ENCODE measurements around the gene PDZRN3.
"Not testable (repeated sequence)": the region's sequence is repeated elsewhere in the genome, so short reads cannot be mapped to it uniquely, and the experiment has no call there.

The PDZRN3 gene

GRCh38 chr3:73469331-73469730 is 155.4 kb downstream of the PDZRN3 start:
- TF ChIP-seq CTCF (IDR thresholded peaks at IDR 0.05; ENCODE audit: unreplicated experiment in 3 of 3) = no peak
- H3K27ac Mint-ChIP-seq = no peak overlapping the region
- no peaks in the 10 kb centered on the region for H3K27me3 Mint-ChIP-seq (ENCODE audit: low read depth)
- H3K9me3 Mint-ChIP-seq = no peaks in the 10 kb centered on the region
- H3K36me3 Mint-ChIP-seq (ENCODE audit: low read depth) = no peaks in the 10 kb centered on the region
- no peak overlapping the region for H3K4me3 Mint-ChIP-seq
- H3K4me1 Mint-ChIP-seq = peaks cover 69% of the 10 kb centered on the region

- no peak for TF ChIP-seq CTCF (IDR thresholded peaks at IDR 0.05; ENCODE audit: unreplicated experiment in 3 of 3)
- no peaks in the 10 kb centered on the region for H3K27me3 Mint-ChIP-seq (ENCODE audit: low read depth)
- H3K9me3 Mint-ChIP-seq = no peaks in the 10 kb centered on the region
- H3K4me1 Mint-ChIP-seq = peaks cover 51% of the 10 kb centered on the region
- no peaks in the 10 kb centered on the region for H3K36me3 Mint-ChIP-seq (ENCODE audit: low read depth)
- peak overlapping the region; percentile 43 to 60 (median 60) for H3K27ac Mint-ChIP-seq
- H3K4me3 Mint-ChIP-seq = no peak overlapping the region
These were observed 157.5 kb downstream of the PDZRN3 start for GRCh38 chr3:73467211-73467610.

GRCh38 chr3:73465926-73466325 is 158.8 kb downstream of the PDZRN3 start:
- H3K36me3 Mint-ChIP-seq (ENCODE audit: low read depth) = no peaks in the 10 kb centered on the region
- H3K4me1 Mint-ChIP-seq = peaks cover 47% of the 10 kb centered on the region
- H3K27me3 Mint-ChIP-seq (ENCODE audit: low read depth) = no peaks in the 10 kb centered on the region
- no peak overlapping the region for H3K4me3 Mint-ChIP-seq
- no peak for TF ChIP-seq CTCF (IDR thresholded peaks at IDR 0.05; ENCODE audit: unreplicated experiment in 3 of 3)
- H3K9me3 Mint-ChIP-seq = no peaks in the 10 kb centered on the region
- peak overlapping the region; percentile 39 to 60 (median 60) for H3K27ac Mint-ChIP-seq

- not testable (repeated sequence) for H3K4me3 Mint-ChIP-seq; H3K9me3 Mint-ChIP-seq; H3K27me3 Mint-ChIP-seq (ENCODE audit: low read depth); H3K36me3 Mint-ChIP-seq (ENCODE audit: low read depth)
- Mint-ChIP-seq H3K4me1 (peaks cover 49% of the 10 kb centered on the region), H3K27ac (peak overlapping the region in 1 of 3 experiments; percentile 25)
These were observed 160.6 kb downstream of the PDZRN3 start for GRCh38 chr3:73464126-73464525.

GRCh38 chr3:73461547-73461946 is 163.2 kb downstream of the PDZRN3 start:
- H3K4me1 Mint-ChIP-seq = peaks cover 41% of the 10 kb centered on the region
- H3K4me3 Mint-ChIP-seq = no peak overlapping the region
- no peaks in the 10 kb centered on the region for H3K9me3 Mint-ChIP-seq
- TF ChIP-seq CTCF (IDR thresholded peaks at IDR 0.05; ENCODE audit: unreplicated experiment in 3 of 3) = no peak
- H3K36me3 Mint-ChIP-seq (ENCODE audit: low read depth) = peaks cover 10% of the 10 kb centered on the region
- no peaks in the 10 kb centered on the region for H3K27me3 Mint-ChIP-seq (ENCODE audit: low read depth)
- peak overlapping the region; percentile 58 to 92 (median 89) for H3K27ac Mint-ChIP-seq

- no peak overlapping the region for H3K27ac Mint-ChIP-seq
- H3K9me3 Mint-ChIP-seq = no peaks in the 10 kb centered on the region
- TF ChIP-seq CTCF (IDR thresholded peaks at IDR 0.05; ENCODE audit: unreplicated experiment in 3 of 3) = no peak
- no peak overlapping the region for H3K4me3 Mint-ChIP-seq
- peaks cover 38% of the 10 kb centered on the region for H3K4me1 Mint-ChIP-seq
- H3K36me3 Mint-ChIP-seq (ENCODE audit: low read depth) = peaks cover 10% of the 10 kb centered on the region
- H3K27me3 Mint-ChIP-seq (ENCODE audit: low read depth) = no peaks in the 10 kb centered on the region
These were observed 165.0 kb downstream of the PDZRN3 start for GRCh38 chr3:73459711-73460110.
